ENCODE results near the gene ACP1. TPM values are rescaled to one million over a fixed set of nuclear protein-coding genes. Genes with fewer than 3 reads are reported as not detected.

The ACP1 gene
- total RNA-seq, 1 experiment from 2014 or later: 193 TPM

DNA sequence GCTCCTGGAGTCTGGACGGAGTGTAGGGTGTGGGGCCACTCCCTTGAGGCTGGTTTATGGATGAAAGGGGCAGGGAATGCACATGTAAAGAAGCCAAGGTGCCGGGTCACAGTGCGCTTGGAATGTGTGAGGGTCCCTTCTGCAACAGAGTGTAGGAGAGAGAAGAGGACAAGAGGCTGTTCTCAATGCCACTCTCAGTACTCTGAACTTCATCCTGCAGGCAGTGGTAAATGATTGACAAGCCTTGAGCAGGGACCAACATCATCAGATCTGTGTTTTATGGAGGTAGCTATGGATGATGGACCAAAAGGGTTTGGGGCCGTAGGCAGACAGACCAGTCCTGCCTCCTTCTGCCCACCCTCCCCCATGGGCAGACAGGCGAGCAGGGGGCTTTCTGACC lies 30.3 kb downstream of the ACP1 start:
- no peak for DNase-seq
- Mint-ChIP-seq H3K4me1 (ENCODE audit: low read depth, unreplicated experiment) (no peaks in the 10 kb centered on the region), H3K36me3 (ENCODE audit: insufficient read depth, unreplicated experiment) (no peaks in the 10 kb centered on the region), H3K9me3 (ENCODE audit: unreplicated experiment) (no peaks in the 10 kb centered on the region), H3K27ac (ENCODE audit: unreplicated experiment) (no peak overlapping the region), H3K27me3 (ENCODE audit: insufficient read depth, unreplicated experiment) (peaks cover 8% of the 10 kb centered on the region), H3K4me3 (ENCODE audit: unreplicated experiment) (no peak overlapping the region)
- TF ChIP-seq, protein P1, sequence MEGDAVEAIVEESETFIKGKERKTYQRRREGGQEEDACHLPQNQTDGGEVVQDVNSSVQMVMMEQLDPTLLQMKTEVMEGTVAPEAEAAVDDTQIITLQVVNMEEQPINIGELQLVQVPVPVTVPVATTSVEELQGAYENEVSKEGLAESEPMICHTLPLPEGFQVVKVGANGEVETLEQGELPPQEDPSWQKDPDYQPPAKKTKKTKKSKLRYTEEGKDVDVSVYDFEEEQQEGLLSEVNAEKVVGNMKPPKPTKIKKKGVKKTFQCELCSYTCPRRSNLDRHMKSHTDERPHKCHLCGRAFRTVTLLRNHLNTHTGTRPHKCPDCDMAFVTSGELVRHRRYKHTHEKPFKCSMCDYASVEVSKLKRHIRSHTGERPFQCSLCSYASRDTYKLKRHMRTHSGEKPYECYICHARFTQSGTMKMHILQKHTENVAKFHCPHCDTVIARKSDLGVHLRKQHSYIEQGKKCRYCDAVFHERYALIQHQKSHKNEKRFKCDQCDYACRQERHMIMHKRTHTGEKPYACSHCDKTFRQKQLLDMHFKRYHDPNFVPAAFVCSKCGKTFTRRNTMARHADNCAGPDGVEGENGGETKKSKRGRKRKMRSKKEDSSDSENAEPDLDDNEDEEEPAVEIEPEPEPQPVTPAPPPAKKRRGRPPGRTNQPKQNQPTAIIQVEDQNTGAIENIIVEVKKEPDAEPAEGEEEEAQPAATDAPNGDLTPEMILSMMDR (IDR thresholded peaks at IDR 0.05; ENCODE audit: insufficient read depth in 1 of 2, low read depth in 1 of 2, low read length in 1 of 2, severe bottlenecking in 1 of 2, unreplicated experiment in 1 of 2): no peak
- H3K36me3 ChIP-seq (ENCODE audit: control insufficient read depth, insufficient read depth, low read length): no peaks in the 10 kb centered on the region
- no peaks in the 10 kb centered on the region for H3K4me1 ChIP-seq
- intact Hi-C loops (cut with micrococcal nuclease; ENCODE audit: unreplicated experiment): no loop called here
- CTCF ChIA-PET: no interaction called here
- no peaks in the 10 kb centered on the region; the same call in 1 of the 2 replicates for H3K27me3 ChIP-seq (replicated peaks; ENCODE audit: control insufficient read depth, insufficient read depth, low read length)
- POLR2A ChIA-PET: no interaction called here
- no TSS peak for BruUV-seq (replicated peaks)
- H3K9me3 ChIP-seq: peaks cover 5% of the 10 kb centered on the region; the same call in 1 of the 2 replicates
- H3K4me3 ChIP-seq (ENCODE audit: low read depth, low read length): no peak overlapping the region

- Mint-ChIP-seq H3K27me3 (ENCODE audit: insufficient read depth, unreplicated experiment) (peaks cover 7% of the 10 kb centered on the region), H3K4me1 (ENCODE audit: low read depth, unreplicated experiment) (no peaks in the 10 kb centered on the region), H3K27ac (ENCODE audit: unreplicated experiment) (no peak overlapping the region), H3K36me3 (ENCODE audit: insufficient read depth, unreplicated experiment) (no peaks in the 10 kb centered on the region), H3K4me3 (ENCODE audit: unreplicated experiment) (no peak overlapping the region), H3K9me3 (ENCODE audit: unreplicated experiment) (peaks cover 7% of the 10 kb centered on the region)
- H3K27me3 ChIP-seq (replicated peaks; ENCODE audit: control insufficient read depth, insufficient read depth, low read length): no peaks in the 10 kb centered on the region
- intact Hi-C loops (cut with micrococcal nuclease; ENCODE audit: unreplicated experiment): no loop called here
- no peak overlapping the region for H3K4me3 ChIP-seq (ENCODE audit: low read depth, low read length)
- no peaks in the 10 kb centered on the region for H3K36me3 ChIP-seq (ENCODE audit: control insufficient read depth, insufficient read depth, low read length)
- H3K9me3 ChIP-seq: peaks cover 5% of the 10 kb centered on the region; the same call in 1 of the 2 replicates
- TF ChIP-seq, protein P1 (IDR thresholded peaks at IDR 0.05; ENCODE audit: insufficient read depth in 1 of 2, low read depth in 1 of 2, low read length in 1 of 2, severe bottlenecking in 1 of 2, unreplicated experiment in 1 of 2): no peak
- H3K4me1 ChIP-seq: no peaks in the 10 kb centered on the region
- ChIA-PET POLR2A (no interaction called here), CTCF (no interaction called here)
- DNase-seq: no peak
- no TSS peak for BruUV-seq (replicated peaks)
These were observed 31.6 kb downstream of the ACP1 start for GRCh38 chr2:296354-296753.

DNA sequence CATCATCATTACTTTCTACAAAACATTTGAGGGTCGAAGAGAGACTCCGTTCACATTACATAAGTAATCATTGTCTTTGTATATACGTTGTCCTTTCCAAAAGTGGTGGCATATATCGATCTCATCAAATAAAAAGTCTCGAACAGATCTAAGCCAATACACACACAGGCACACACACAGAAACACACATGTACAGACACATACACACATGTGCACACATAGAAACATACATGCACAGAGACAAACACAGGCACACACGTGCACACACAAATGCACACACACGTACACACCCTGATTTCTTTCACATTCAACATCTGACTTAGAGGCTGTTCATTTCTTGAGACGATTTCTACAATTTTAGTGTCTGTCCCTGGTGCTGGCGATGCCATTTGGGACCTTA lies 40.6 kb downstream of the ACP1 start:
- H3K27me3 ChIP-seq (replicated peaks; ENCODE audit: control insufficient read depth, insufficient read depth, low read length): no peaks in the 10 kb centered on the region
- CTCF ChIA-PET: no interaction called here
- Mint-ChIP-seq H3K9me3 (ENCODE audit: unreplicated experiment) (peaks cover 15% of the 10 kb centered on the region), H3K27ac (ENCODE audit: unreplicated experiment) (no peak overlapping the region), H3K4me3 (ENCODE audit: unreplicated experiment) (no peak overlapping the region), H3K27me3 (ENCODE audit: insufficient read depth, unreplicated experiment) (peaks cover 2% of the 10 kb centered on the region), H3K4me1 (ENCODE audit: low read depth, unreplicated experiment) (no peaks in the 10 kb centered on the region), H3K36me3 (ENCODE audit: insufficient read depth, unreplicated experiment) (no peaks in the 10 kb centered on the region)
- no peaks in the 10 kb centered on the region for H3K4me1 ChIP-seq
- intact Hi-C loops (cut with micrococcal nuclease; ENCODE audit: unreplicated experiment): no loop called here
- POLR2A ChIA-PET: no interaction called here
- TF ChIP-seq, protein P1 (IDR thresholded peaks at IDR 0.05; ENCODE audit: insufficient read depth in 1 of 2, low read depth in 1 of 2, low read length in 1 of 2, severe bottlenecking in 1 of 2, unreplicated experiment in 1 of 2): no peak
- no TSS peak for BruUV-seq (replicated peaks)
- H3K4me3 ChIP-seq (ENCODE audit: low read depth, low read length): no peak overlapping the region
- no peaks in the 10 kb centered on the region for H3K9me3 ChIP-seq
- DNase-seq: no peak
- no peaks in the 10 kb centered on the region for H3K36me3 ChIP-seq (ENCODE audit: control insufficient read depth, insufficient read depth, low read length)
